GM20431 (cell line): ENCODE results near the gene JMJD7.

Experiments
- in situ Hi-C: fragments of 300-500 bp; cut with MseI, MboI; formaldehyde crosslinking; loops from one replicate; pipeline ENCODE4 v1.15.0; 2020; ENCODE audit warnings: low sequenced_read_pairs; ENCODE audit not compliant: unreplicated experiment

The JMJD7 gene

DNA sequence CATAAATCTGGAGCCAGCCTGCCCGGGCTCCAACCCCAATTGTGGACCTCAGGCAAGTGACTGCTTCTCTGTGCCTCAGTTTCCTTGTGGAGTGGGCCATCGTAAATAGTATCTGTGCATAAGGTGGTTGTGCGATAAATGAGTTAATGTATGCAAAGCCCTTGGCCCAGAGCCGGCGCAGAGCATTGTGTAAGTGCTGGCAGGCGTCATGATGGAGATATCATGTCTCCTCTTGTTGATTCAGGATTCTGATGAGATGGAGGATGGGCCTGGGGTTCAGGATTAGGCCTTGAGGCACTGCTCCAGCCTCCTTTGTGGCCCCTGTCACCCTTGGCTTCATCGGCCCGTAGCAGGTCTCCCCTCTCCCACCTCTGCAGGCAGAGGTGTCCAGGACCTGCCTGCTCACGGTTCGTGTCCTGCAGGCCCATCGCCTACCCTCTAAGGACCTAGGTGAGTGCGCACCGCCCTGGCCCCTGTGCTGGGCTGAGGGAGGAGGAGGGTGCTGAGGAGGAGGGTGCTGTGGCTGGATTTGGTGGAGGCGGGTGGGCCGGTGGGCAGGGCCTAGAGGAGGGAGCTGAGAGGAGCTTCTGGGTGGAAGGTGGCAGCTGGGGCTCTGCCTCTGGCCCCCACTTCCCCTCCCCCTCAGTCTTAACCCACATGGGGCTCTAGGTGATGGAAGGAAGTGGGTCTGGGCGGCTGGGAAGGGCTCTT is 12.0 kb downstream of the JMJD7 start:
- in situ Hi-C loops: no loop called here

DNA sequence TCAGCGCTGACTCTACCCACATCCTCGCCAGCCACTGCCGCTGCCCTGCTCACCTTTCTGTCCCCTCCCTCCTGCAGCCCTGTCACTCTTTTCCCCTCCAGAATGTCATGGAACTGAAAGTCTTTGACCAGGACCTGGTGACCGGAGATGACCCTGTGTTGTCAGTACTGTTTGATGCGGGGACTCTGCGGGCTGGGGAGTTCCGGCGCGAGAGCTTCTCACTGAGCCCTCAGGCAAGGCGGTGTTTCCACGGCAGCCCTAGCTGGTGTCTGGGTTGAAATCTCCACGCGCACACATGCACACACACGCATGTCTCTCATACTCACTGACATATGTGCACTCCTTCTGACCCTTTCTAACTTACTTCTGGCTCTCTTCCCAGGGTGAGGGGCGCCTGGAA is 12.8 kb downstream of the JMJD7 start:
- in situ Hi-C loops: no loop called here

DNA sequence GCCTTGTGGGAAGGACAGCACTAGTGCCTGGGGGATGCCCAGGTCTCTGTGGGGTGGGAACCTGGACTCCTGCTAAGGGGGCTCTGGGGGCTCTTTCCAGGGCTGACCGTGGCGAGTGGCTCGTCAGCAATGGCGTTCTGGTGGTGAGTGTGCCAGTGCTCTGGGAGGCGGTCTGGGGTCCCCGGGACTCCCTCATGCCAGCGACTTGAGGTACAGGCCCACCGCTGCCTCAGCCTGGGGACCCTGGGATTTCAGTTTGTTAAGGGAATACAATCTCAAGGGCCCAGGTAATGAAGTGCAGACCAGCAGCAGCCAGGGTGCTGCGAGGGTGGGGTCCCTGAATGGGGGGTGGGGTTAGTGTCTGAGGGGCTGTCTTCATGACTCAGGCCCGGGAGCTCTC is 13.2 kb downstream of the JMJD7 start:
- in situ Hi-C loops: no loop called here

DNA sequence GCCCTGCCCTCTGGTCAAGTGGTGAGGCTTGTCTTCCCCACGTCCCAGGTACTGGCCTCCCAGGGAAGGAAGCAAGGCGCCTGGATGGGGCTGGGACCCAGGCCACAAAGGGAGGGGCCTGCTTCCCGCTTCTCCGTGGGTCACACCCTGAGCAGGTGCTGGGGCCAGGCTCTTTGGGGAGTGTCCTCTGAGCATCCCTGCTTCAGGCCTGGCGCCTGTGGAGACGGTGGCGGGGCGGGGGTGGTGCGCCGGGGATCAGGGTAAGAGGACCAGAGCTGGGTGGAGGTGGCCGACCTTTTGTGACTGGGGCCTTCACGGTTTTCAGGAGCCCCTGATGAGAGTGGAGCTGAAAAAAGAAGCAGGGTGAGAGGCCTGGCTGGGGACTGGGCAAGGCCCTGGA is 14.3 kb downstream of the JMJD7 start:
- in situ Hi-C loops: no loop called here

DNA sequence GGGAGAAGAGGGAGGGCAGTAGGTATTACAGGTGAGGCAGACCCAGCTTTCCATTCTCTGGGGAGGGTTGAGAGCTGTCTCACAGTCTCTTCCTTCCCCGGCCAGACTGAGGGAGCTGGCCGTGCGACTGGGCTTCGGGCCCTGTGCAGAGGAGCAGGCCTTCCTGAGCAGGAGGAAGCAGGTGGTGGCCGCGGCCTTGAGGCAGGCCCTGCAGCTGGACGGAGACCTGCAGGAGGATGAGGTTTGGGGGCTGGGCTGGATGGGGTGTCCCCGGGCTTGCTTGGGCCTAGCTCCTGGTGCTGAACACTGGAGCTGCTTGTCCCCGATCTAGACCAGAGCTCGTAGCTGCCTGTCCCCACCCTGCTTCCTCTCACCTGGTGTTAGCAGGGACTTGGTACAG is 15.7 kb downstream of the JMJD7 start:
- in situ Hi-C loops: no loop called here

DNA sequence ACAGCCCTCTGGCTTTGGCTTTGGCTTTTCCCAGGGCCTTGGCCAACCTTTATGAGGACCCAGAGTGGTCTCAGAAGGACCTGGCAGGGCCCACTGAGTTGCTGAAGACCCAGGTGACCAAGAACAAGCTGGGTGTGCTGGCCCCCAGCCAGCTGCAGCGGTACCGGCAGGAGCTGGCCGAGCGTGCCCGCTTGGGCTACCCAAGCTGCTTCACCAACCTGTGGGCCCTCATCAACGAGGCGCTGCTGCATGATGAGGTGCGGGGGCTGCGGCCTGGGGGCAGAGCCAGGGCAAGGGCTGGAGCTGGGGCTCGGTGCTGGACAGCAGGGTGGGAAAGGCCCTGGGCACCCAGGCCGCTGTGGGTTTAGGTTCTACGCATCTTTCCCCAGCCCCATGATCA is 16.9 kb downstream of the JMJD7 start:
- in situ Hi-C loops: no loop called here

DNA sequence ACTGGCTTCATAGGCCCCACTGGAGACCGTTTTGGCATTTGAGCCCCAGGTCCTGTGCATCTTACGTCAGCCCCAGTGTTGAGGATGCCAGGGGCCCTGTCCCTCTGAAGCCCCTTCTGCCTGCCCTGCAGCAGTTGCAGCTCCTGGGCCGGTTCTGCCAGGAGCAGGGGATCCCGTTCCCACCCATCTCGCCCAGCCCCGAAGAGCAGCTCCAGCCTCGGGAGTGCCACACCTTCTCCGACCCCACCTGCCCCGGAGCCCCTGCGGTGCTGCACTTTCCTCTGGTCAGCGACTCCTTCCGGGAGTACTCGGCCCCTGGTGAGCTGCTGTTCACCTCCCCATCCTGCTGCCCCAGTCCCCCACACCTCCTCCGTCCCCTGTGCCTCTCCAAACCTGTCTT is 19.3 kb downstream of the JMJD7 start:
- in situ Hi-C loops: no loop called here

DNA sequence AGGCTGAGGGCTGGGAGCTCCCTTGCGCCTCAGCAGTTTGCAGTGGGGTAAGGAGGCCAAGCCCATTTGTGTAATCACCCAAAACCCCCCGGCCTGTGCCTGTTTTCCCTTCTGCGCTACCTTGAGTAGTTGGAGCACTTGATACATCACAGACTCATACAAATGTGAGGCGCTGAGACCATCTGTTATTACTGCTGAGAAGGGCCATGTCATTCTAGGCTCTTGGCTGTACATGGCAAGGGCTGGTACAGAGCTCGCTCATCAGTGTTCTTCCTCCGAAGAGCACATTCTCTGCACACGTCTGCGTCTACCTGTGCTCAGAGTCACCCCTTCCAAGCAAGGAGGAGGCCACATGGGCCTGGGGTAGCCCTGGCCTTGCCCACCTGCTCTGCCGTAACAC is 20.1 kb downstream of the JMJD7 start:
- in situ Hi-C loops: no loop called here

DNA sequence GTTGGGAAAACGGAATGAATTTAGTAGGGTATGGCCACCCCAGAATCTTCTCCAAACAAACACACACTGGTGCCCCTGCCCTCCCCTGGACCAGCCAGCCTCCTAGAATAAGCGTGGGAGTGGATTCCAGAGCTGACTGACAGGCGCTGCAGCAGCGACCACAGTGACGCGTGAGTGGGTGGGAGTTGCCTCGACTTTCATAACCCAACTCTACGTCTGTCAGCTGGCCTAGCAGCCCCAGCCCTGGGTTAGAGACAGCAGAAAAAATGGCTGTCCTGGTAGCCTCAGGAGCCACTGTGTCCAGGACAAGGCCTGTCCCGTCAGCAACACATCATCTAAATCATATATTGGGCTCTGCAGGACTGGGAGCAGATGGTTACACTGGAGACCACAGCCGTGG is 20.7 kb downstream of the JMJD7 start:
- in situ Hi-C loops: no loop called here

DNA sequence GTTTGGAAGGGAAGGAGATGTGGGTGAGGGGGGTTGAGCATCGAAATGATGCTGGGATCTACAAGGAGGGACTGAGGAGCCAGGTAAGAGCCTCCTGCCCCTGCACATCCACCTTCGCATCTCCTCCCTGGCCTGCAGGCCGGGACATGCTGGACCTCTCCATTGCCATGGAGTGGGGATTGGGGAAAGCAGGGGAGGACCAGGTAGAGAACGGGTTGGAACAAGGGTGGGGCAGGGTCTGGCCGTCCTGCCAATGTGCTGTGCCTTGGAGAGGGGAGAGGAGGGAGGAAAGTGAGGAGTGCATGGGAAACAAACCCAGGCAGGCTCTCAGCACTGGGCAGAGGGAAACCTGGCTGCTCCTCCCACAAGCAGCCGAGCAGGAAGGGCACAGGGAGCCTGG is 21.3 kb downstream of the JMJD7 start:
- in situ Hi-C loops: no loop called here

DNA sequence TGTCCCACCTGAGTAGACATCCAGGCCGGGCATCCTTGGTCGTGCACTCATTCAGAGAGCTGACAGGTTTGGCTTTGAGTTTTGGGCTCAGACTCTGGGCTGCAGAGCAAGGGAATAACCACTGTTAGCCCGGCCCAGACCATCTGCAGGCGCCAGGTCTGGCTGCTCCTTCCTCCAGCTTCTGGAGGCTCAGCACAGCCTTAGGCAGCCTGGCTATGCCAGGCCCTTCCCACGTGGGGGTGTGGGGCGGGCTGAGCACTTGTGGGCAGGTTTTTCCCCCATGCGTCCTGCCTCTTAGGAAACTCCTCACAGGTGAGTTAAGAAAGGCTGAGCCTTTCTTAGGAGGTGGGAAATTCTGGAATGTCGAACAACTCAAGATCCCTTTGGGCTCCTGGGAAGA is 22.0 kb downstream of the JMJD7 start:
- in situ Hi-C loops: no loop called here

DNA sequence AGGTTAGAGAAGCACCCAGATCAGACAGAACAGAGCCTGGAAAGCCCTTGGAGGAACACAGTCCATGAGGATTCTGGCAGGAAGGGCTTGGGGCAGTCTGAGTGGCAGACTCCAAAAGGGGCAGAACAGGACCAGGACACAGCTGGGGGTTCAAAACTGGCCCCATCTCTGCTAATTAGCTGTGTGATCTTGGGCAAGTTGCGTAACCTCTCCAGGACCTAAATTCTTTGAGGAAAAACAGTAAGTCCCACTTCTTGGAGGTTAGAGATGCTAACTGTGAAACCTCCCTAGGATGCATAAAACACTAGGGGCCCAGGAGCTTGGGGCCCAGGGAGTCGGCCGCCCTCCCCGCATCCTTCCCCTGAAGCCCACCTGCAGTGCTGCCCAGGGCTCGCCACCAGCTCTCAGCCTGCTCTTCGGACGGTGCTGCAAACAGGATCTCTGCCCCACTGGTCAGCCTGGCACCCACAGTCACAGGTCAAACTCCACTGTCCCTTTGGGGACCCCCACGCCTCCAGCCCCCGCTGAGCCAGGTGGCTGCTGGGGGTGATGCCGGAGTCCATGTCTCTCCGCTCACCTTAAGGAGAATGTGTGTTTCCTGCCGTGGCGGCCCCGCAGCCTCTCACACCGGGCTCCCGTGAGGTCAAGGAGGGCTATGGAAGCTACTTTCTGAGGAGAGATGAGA is 22.7 kb downstream of the JMJD7 start:
- in situ Hi-C loops: no loop called here

DNA sequence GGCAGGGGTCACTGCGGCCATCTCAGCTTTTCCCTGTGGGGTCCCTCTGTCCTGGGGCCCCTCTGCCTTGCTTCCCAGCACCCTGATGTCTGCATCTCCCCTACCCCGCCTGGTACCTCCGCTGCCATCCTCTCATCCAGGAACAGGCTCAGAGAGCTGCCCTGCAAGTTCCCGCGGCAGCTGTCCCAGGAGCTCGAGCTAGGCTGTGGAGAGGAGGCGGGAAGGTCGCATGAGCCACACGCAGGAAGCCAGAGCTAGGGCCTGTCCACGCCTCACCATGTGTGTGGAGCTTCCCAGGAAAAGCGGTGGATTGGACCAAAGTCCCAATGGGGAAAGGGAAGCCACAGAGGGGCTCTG is 23.3 kb downstream of the JMJD7 start:
- in situ Hi-C loops: no loop called here

DNA sequence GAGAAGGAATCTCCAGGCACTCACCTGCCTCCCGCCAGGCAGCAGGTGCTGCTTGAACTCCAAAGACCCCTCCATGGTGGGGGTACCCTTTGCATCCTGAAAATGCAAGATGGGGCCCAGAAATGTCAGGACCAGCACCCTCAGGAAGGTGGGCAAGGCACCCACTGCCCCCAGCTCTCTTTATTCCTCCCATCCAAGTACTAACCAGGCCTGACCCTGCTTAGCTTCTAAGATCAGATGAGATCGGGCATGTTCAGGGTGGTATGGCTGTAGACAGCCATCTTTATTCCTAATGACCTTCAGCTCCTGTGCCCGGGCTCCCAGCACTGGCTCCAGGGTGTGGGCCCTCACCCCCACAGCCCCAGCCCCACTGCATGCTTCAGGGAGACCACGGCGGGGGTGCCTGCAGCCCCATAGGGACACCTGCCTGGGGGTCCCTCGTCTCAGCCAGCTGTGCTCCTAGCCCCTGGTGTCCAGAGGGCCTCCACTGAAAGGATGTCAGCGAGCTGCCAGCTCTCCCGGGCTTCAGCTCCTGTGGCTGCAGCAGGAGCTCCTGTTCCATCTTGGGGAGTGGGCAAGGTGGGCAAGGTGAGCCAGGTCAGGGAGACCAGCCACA is 24.0 kb downstream of the JMJD7 start:
- in situ Hi-C loops: no loop called here

DNA sequence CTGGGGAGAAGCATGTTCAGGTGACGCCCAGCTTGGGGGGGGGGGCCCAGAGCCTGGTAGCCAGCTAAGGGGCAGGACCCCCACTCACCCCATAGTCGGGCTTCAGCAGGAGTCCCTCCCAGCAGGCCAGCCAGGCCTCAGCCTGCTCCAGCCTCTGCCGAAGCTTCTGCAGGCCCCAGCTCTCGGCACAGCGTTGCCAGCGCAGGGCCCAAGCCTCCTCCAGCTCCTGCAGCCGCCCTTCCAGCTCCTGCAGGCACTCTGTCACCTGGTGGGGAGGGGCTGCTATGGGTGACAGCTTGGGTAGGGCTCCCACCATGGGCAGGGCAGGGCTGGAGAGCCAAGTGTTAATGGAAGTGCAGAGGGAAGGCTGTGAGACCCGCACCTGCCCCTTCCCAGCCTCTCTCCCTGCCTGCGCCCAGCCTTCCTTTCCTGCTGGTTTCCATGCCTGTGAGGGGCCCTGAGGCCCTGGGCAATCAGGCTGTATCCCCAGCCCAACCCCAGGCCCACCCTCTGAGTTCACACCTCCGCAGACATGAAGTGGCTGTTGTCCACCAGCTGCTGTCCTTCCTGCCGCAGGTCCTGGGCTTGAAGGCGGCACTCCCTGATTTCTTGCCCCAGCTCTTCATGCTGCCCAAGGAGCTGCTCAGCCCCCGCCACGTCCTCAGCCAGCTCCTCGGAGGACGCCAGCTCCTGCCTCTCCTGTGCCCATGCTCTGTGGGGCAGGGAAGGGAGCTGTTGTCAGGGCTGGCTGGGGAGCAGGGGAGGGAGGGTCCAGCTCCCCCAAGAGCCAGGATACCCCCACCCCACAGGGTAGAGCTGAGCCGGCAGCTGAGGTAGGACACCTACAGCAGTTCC is 25.1 kb downstream of the JMJD7 start:
- in situ Hi-C loops: no loop called here

DNA sequence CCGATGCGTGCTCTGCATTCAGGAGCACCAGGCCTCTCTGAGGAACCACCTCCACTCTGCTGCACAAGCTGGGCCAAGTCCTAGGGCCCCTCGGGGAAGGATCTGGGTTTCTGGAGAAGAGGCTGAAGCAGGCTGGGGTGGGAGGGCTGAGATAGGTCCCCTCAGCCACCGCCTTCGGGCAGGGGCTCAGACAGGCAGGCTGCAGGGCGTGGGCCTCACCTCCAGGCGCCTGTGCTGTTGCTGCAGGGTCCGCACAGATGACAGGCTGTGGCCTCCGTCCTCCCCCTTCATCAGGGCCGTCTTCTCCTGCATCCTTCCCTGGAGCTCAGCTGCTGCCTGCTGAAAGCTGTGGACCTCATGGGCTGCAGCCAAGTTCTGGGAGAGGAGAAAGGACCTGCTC is 25.9 kb downstream of the JMJD7 start:
- in situ Hi-C loops: no loop called here

DNA sequence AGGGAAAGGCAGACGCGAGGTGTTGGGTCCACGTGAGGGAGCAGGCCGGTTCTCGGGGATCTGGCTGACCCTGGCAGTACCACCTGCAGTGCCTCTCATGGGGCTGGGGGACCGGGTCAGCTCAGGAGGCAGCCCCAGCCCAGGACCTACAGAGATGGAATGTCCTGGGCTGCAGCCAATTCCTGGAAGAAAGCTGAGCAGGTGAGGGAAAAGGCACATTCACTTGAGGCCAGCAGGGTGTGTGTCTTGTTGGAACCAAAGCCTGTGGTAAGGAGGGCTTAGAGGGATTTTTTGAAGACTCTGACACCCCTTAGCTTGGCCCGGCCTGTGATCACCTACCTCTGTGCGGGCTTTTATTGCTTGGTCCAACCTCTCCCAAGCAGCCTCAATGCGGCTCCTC is 26.6 kb downstream of the JMJD7 start:
- in situ Hi-C loops: no loop called here

DNA sequence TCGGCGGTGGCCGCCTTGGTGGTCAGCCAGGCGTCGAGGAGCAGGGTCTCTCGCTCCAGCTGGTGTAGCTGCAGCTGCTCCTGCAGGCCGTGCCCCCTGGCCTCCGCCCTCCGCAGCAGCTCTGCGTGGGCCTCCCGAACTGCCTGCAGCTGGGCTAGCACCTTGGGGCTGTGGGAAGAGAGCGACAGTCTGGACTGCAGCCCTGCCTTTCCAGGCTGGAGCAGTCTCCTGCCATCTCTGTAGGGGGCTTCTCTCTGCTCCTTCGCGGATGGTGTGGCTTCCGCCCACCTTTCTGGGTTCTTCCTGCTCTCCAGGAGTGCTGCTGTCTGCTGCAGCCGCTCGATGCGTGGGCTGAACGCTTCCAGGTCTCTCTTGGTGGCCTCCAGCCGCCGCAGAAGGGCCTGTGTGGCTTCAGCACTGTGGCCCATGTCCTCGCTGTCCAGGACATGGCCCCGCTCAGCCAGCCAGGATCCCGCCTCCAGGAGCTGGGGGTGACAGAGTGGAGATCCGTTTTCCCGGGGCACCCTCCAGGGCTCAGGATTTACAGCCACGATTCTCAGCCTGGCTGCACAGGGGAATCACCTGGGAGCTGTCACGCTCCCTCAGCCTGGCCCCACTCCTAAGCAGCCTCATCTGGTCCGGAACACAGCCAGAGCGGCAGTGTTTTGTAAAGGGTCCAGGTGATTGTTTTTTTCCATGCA is 27.5 kb downstream of the JMJD7 start:
- in situ Hi-C loops: no loop called here

DNA sequence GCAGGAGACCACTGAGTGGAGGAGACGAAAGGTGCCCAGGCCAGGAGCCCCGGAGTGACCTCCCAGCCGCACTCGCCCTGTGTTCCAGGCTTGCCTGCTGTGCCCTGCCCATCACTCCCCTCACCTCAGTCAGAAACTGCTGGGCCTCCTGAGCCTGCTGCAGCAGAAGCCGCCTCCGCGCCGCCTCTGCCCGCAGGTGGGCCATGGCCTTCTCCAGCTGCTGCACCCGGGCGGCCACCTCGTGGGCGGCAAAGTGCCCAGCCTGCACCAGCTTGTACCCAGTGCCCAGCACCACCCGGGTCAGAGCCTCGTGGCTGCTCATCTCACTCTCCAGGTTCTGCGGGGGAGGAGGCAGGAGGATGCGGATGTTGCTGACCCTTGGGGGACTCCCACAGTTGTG is 28.4 kb downstream of the JMJD7 start:
- in situ Hi-C loops: no loop called here

DNA sequence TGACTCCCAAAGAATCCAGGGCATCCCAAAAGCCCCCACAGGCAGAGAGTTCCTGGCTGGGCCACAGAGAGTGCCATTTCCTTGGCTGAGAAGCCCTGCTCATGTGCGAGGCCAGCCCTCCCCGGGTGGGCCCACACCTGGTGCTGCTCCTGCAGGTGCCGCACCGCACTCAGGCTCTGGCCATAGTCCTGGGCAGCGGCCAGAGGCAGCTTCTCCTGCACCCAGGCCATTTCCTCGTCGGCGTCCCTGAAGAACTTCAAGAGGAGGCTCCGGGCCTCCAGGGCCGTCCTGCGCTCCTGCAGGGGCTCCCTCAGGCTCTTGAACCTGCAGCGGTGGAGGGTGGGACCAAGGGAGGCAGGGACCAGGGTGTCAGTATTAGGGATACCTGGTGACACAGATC is 28.8 kb downstream of the JMJD7 start:
- in situ Hi-C loops: no loop called here
